Islet precursor cell (in vitro differentiated cells): Measurements from ENCODE around the gene RIT2.
"Not testable (repeated sequence)": the region's sequence is repeated elsewhere in the genome, so short reads cannot be mapped to it uniquely, and the experiment has no call there.

ENCODE experiments used
- DNase-seq: peaks from one replicate; pipeline ENCODE4 v3.0.0-alpha.2; 2018

The RIT2 gene

DNA sequence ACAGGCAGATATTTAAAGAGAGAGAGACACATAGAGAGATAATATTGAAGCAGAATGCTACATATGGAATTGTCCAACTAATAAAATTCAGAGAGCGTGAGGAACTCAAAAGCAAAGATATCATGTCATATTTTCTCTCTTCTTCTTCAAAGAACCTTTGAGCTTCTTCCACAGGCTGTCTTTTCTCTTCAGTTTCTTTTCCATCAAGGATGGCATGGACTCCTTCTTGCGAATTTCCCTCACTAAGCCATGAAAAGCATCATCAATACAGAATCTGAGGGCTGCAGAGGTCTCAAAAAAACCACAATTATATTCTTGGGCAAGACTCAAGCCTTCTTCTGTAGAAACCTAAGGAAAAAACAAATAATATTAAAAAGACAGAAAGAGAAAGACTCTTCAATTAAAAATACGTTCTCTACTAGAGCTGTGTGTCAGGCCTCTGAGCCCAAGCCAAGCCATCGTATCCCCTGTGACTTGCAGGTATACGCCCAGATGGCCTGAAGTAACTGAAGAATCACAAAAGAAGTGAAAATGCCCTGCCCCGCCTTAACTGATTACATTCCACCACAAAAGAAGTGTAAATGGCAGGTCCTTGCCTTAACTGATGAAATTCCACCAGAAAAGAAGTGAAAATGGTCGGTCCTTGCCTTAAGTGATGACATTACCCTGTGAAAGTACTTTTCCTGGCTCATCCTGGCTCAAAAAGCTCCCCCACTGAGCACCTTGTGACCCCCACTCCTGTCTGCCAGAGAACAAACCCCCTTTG lies 371.9 kb downstream of the RIT2 start:
- DNase-seq: no peak

DNA sequence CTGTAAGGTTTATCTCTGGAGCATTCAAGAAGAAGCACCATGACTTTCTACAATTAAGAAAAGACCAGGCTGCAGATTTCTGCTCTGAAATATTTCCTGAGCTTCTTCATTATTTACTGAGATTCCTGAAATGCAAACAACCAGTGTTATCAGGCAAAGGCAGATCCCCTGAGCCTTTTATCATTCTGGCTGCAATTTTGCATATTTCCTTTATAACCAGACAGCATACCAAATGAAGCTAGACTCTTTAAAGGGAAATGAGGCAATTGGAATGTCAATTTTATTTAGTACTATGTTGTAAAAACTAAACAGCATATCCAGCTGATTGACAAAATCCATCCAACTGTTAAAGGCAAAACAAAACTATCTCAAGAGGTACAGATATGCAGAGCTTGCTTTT lies 372.5 kb downstream of the RIT2 start:
- DNase-seq: no peak

DNA sequence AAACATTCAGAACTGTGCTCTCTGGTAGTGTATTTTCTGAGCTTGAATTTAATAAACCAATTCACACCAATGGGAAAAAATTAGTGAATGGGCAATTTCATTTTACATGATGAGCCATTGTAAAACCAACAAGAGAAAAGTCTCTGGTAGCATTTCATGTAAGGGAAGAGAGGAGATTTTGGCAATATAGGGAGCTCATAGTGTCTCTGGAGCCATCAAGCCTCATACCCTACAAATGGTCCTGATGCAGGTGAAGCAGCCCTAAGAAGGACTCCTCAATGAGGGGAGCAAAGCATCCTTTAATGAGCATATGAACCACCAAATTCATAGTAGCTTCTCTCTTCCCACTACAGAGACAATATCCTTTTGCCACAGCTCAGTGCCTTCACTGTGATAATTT lies 373.0 kb downstream of the RIT2 start:
- DNase-seq: no peak

DNA sequence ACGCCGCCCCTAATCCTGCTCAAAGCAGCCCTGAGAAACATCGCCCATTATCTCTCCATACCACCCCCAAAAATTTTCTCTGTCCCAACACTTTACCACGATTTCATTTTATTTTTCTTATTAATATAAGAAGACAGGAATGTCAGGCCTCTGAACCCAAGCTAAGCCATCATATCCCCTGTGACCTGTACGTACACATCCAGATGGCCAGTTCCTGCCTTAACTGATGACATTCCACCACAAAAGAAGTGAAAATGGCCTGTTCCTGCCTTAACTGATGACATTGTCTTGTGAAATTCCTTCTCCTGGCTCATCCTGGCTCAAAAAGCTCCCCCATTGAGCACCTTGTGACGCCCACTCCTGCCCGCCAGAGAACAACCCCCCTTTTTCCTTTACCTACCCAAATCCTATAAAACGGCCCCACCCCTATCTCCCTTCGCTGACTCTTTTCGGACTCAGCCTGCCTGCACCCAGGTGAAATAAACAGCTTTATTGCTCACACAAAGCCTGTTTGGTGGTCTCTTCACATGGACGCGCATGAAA lies 373.6 kb downstream of the RIT2 start:
- not testable (repeated sequence) for DNase-seq

DNA sequence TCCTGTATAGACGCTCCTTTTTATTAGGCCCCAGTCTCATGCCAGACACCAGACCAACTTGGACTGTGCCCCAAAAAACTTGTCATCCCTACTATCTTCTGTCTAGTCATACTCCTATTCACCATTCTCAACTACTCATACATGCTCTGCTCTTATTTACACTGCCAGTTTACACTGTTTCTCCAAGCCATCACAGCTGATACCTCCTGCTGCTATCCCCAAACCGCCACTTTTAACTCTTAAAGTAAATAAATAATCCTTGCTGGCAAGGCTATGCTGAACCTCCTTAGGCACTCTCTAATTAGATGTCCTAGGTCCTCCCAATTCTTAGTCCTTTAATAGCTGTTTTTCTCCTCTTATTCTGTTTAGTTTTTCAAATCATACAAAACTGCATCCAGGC lies 374.2 kb downstream of the RIT2 start:
- DNase-seq: not testable (repeated sequence)

DNA sequence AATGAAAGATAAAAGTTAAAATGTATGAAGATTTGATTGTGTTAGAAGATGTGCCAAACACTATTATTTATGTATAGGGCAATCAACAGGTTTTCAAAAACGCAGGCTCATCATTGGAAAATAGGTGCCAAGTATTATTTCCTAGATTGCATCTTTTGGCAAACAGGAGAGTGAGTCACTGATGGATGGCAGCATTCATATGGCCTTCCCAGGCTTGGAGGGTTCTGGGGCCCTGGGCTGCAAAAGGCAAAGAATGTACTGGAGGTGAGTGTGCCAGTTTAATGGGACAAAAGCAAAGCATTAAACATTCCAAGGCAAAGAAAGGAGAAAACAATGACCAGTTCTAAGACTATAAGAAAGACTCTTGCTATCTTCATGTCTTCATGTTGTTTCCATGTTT lies 379.4 kb downstream of the RIT2 start:
- DNase-seq: no peak

DNA sequence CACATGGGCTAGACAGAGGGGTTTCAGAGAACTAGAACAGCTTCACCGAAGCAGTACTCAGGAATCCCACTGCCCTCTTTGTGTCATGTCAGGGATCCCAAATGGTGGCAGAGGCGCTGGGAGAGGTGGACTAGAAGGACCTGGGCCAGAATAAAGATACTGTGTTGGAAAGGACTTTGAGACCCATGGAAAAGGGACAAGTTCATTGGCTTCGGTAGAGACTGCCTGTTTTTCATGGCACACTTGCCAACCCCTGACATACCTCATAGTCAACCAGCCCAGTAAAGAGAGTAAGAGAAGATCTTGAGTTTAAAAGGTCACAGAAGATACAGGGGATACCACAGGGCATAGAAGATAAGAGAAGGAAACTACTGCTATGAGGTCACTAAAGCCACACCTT lies 381.0 kb downstream of the RIT2 start:
- DNase-seq: no peak

DNA sequence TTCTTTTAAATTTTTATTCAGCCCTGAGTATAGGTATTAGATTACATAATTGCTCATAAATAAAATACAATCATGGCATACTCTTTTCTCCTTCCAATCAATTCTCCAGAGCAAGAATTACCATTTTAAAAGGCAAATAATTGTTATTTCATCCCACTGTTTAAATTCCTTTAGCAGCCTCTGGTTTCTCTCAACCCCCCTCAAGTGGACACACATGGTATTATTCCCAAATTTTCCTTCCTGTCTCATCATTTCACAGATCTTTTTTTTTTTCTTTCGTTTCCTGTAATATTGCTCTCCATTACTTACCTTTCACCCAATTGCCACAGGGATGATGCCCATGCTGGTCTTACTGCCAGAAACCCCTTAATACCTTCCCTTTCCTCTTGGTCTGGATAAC lies 385.2 kb downstream of the RIT2 start:
- DNase-seq: no peak

DNA sequence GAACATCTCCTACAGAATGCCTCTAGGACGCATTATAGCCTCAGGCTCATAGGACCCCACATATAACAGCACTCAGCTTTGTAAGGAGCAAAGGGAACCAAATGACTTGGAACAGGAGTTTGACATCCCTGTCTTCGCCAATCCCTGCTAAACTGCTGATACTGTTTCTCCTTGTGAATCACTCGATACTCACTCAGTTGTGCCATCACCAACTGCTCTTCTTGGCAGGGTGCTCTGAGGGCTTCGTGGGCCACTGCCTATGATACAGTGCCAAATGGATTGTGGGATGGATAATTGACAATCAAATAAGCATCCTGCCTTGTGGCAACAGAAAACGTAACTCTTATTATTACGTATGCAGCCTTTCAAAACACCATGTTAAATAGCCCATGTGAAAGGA lies 396.3 kb downstream of the RIT2 start:
- DNase-seq: no peak

DNA sequence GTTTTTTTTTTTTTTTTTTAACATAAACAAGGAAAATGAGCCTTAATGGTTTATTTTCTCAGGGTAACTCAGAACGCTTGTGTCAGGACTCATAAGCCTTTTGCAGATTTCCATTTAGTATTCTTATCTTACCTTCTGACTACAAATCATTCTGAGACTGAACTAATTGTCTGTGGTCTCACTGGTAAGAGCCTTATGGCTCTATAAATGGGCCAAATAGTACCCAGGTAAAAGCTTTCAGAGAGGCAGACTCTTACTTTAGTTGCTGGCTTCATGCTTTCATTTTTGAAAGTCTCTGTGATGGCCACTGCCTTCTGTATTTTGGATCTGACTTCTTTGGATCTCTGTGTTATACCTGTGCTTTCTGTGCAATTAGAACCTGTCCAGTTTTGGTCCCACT lies 403.4 kb downstream of the RIT2 start:
- DNase-seq: no peak

DNA sequence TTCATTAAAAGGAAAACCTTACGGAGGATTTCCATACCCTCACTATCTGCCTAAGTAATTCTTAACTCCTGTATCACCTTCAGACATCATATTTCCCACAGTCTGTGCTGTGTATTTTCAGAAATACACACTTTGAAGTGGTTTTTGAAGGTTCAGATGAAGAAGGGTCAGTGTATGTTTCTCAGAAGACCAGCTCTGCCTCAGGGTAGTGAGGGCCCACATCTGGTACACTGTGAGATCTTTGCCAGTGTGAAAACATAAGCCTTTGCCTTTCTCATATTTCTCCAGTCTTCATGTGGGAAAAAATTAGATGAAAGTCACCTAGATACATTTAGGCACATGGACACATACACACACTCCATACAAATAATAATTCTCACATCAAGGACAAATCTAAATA lies 408.4 kb downstream of the RIT2 start:
- no peak for DNase-seq

DNA sequence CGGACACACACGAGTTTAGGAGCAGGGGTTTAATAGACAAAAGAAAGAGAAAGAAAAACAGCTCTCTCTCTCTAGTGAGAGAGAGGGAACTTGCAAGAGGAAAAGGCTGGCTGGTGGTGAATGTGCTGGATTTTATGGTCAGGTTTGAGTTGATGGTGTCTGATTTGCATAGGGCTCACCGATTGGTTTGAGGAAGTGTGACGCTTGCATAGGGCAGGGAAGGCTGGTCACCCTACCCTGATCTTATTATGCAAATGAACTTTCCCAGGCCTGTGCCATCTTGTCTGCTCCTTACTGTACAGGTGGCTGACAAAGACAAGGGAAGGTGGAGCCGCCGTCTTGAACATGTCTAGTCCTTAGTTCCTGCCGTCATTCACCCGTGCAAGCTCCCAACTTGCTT lies 408.9 kb downstream of the RIT2 start:
- peak; percentile 91 for DNase-seq

DNA sequence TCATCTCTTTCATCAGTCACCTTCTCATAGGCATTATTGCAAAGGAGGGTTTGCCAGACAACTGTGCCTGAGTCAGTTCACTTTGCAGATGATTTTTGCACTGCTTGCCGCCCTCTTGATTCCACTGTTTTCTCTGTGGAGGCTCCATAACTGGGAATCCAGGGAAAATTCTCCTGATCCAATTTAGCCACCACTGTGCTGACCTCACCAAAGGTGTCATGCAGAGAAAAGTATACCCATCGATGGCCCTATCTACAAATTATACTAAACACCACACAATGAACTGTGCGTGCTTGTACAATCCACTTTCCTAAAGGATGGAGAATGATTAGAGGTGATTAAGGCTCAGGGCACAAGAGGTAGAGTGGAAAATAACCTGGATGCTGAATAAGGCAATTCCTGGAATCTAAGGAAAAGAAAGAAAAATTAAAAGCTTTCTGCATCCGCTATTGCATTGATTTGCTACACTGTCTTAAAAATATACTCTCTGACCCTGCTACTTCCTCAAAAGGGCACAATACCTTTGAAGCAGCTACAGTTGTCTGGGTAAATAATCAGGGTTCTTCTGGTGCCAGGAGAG lies 409.4 kb downstream of the RIT2 start:
- DNase-seq: no peak
